Activated CD8-positive, alpha-beta memory T cell treated with anti-CD3 and anti-CD28 coated beads, Interleukin-2, amount 10 ng/mL, durations not matched to agents 7 days and 5 days (primary cell): ENCODE results near the gene NECTIN4. TPM values are rescaled to one million over a fixed set of nuclear protein-coding genes. Genes with fewer than 3 reads are reported as not detected.

ENCODE experiments used
- ATAC-seq: fragments of 150-1000 bp; cut with Tn5 transposase; one replicate; pipeline ENCODE4 v1.10.0; 2021; ENCODE audit warnings: moderate library complexity
- CTCF ChIA-PET: fragments of 350-600 bp; sonication (Branson Sonifier 250); formaldehyde crosslinking; loops from one replicate; lab custom pipeline; 2021; ENCODE audit warnings: antibody characterized with exemption; lab: Charles Lee
- DNase-seq: peaks from one replicate; pipeline ENCODE4 v3.0.0-alpha.2; 2020
- H3K27ac Mint-ChIP-seq: one replicate; pipeline ENCODE4 v1.8.0; 2021; ENCODE audit warnings: mild to moderate bottlenecking, mixed read lengths
- H3K27me3 Mint-ChIP-seq: one replicate; pipeline ENCODE4 v1.8.0; 2021; ENCODE audit warnings: mixed read lengths
- H3K36me3 Mint-ChIP-seq: one replicate; pipeline ENCODE4 v1.8.0; 2021; ENCODE audit warnings: mild to moderate bottlenecking, mixed read lengths
- H3K4me1 Mint-ChIP-seq: one replicate; pipeline ENCODE4 v1.8.0; 2021; ENCODE audit warnings: mixed read lengths
- H3K4me3 Mint-ChIP-seq: one replicate; pipeline ENCODE4 v1.8.0; 2021; ENCODE audit warnings: mild to moderate bottlenecking, moderate library complexity, mixed read lengths
- H3K9me3 Mint-ChIP-seq: one replicate; pipeline ENCODE4 v1.8.0; 2022; ENCODE audit warnings: low read depth, mixed read lengths
- total RNA-seq, 2 experiments: library from RNA; stranded (reverse); gene quantifications; one replicate each; pipeline ENCODE4 v1.2.3, GENCODE V29; 2021

NECTIN4 gene
- total RNA-seq, 2 experiments from 2014 or later, result 0.12 TPM

GRCh38 chr1:161061419-161061818 lies 27.9 kb downstream of the NECTIN4 start:
- Mint-ChIP-seq H3K36me3 (peaks cover 53% of the 10 kb centered on the region), H3K4me1 (peaks cover 53% of the 10 kb centered on the region), H3K27me3 (no peaks in the 10 kb centered on the region), H3K27ac (peak overlapping the region; percentile 36), H3K4me3 (no peak overlapping the region), H3K9me3 (no peaks in the 10 kb centered on the region)
- no peak for ATAC-seq
- DNase-seq, result no peak
- CTCF ChIA-PET, result interaction anchor here (0.9 to 2.0 kb wide), 4 partner anchors 15 to 40 kb away, joined by 3 to 8 read pairs (median 3); partner anchors contain the start of genes F11R and USF1

GRCh38 chr1:161059293-161059692 lies 30.1 kb downstream of the NECTIN4 start:
- CTCF ChIA-PET, result interaction anchor here (1.1 to 1.7 kb wide), 3 partner anchors 9 to 72 kb away, joined by 4 to 6 read pairs (median 4); no protein-coding TSS in a partner anchor
- H3K4me1 Mint-ChIP-seq, result peaks cover 42% of the 10 kb centered on the region
- H3K27ac Mint-ChIP-seq, result peak overlapping the region; percentile 36

GRCh38 chr1:161054805-161055204 lies 34.6 kb downstream of the NECTIN4 start:
- CTCF ChIA-PET, result interaction anchor here (1.1 to 1.7 kb wide), 2 partner anchors 9 to 17 kb away, joined by 3 to 6 read pairs; partner anchors contain the start of gene USF1
- ATAC-seq, result no peak
- Mint-ChIP-seq H3K9me3 (no peaks in the 10 kb centered on the region), H3K36me3 (peaks cover 72% of the 10 kb centered on the region), H3K4me1 (peaks cover 35% of the 10 kb centered on the region), H3K27ac (no peak overlapping the region), H3K27me3 (no peaks in the 10 kb centered on the region), H3K4me3 (no peak overlapping the region)
- DNase-seq, result no peak

More at GRCh38 chr1:161059293-161059692, 30.1 kb downstream of the NECTIN4 start:
- ATAC-seq (no peak), DNase-seq (no peak)
- Mint-ChIP-seq H3K9me3 (no peaks in the 10 kb centered on the region), H3K27me3 (no peaks in the 10 kb centered on the region), H3K36me3 (peaks cover 60% of the 10 kb centered on the region), H3K4me3 (no peak overlapping the region)

DNA sequence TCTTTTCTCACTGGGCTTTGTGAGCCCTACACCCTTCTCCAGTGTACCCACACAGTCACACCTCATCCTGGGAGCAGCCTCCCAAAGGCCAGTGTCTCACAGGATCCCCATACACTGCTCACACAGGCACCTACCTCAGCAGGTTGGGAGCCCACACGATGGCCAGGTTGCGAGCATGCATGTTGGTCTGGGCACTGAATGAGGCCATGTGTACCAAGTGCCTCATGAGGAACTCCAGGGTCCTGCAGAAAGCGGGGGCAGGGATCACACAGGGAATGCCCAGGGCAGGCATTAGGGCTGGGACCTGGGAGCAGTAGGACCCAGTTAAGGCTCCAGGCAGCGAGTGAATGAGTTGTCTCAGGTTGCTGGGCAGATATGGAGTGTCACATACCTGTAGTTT lies 35.1 kb downstream of the NECTIN4 start:
- ATAC-seq (no peak), DNase-seq (no peak)
- Mint-ChIP-seq H3K4me3 (no peak overlapping the region), H3K36me3 (peaks cover 72% of the 10 kb centered on the region), H3K9me3 (no peaks in the 10 kb centered on the region), H3K27ac (no peak overlapping the region), H3K27me3 (no peaks in the 10 kb centered on the region), H3K4me1 (peaks cover 30% of the 10 kb centered on the region)
- CTCF ChIA-PET, result interaction anchor here (1.7 kb wide), 1 partner anchor 17 kb away, joined by 6 read pairs; no protein-coding TSS in a partner anchor

DNA sequence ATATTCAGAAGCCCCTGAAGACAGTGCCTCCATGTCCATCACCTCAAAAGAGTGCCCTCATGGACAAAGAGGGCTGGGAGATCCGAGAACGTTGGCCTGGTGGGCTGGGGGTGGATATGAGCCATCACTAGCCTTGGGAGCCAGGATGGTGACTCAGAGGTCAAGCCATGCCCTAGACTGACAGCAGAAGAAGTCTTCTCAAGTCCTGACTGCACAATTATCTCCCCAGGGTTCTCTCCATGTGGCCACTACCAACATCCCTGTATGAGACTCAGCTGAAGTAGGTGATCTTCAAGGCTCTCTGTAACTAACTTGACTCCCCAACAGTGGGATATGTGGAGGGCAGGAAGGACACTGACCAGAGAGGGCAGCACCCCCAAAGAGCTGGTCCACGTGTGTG lies 36.5 kb downstream of the NECTIN4 start:
- Mint-ChIP-seq H3K4me1 (peaks cover 36% of the 10 kb centered on the region), H3K27me3 (no peaks in the 10 kb centered on the region), H3K4me3 (no peak overlapping the region), H3K27ac (no peak overlapping the region), H3K36me3 (peaks cover 81% of the 10 kb centered on the region), H3K9me3 (no peaks in the 10 kb centered on the region)
- DNase-seq, result no peak
- CTCF ChIA-PET, result no interaction called here
- ATAC-seq, result no peak

- peaks cover 46% of the 10 kb centered on the region for H3K4me1 Mint-ChIP-seq
Measured at GRCh38 chr1:161051219-161051618, 38.1 kb downstream of the NECTIN4 start.

DNA sequence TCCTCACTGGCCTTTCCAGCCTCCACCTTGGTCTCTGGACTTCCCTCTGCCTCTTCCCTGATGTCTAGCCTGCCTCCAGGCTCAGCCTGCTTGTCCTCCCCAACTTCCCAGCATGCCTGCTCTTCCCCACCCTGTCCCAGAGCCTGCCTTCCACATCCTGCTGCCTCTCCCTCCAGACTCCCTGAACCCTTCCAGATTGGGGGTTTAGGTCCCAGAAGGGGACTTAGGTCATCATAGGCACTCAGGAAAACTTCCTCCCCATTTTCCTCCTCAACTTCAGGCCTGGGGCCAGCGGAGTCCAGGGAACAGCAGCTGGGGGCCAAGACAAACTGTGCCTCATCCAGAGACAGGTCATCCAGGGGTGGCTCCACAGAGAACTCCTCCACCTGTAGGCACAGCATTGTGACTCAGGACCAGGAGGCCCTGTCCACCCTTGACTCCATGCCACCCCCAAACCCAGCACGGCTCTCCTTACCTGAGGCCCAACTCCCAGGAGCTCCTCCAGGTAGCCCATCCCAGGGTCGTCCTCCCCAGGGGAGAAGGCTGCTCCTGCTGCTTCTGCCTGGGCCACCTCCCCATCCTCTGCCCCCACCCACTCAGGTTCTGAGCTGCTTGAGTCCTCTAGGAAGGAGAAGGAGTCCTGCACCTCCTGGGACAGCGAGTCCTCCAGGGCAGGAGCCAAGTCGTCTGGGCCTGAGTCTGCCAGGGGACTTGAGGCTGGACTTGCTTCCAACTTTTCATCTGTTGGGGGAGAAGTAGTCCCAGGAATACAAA lies 40.2 kb downstream of the NECTIN4 start:
- H3K27me3 Mint-ChIP-seq, result no peaks in the 10 kb centered on the region
- ATAC-seq (no peak), DNase-seq (no peak)
- peak overlapping the region; percentile 71 for H3K27ac Mint-ChIP-seq
- no peak overlapping the region for H3K4me3 Mint-ChIP-seq
- CTCF ChIA-PET, result interaction anchor here (0.9 to 3.7 kb wide), 2 partner anchors 10 to 92 kb away, joined by 4 to 13 read pairs; partner anchors contain the start of gene TSTD1
- no peaks in the 10 kb centered on the region for H3K9me3 Mint-ChIP-seq
- peaks cover 66% of the 10 kb centered on the region for H3K36me3 Mint-ChIP-seq
- peaks cover 51% of the 10 kb centered on the region for H3K4me1 Mint-ChIP-seq

More at GRCh38 chr1:161051219-161051618, 38.1 kb downstream of the NECTIN4 start:
- H3K9me3 Mint-ChIP-seq, result no peaks in the 10 kb centered on the region
- no peaks in the 10 kb centered on the region for H3K27me3 Mint-ChIP-seq
- CTCF ChIA-PET, result interaction anchor here (0.6 to 1.0 kb wide), 2 partner anchors 13 to 48 kb away, joined by 3 read pairs; no protein-coding TSS in a partner anchor
- ATAC-seq (no peak), DNase-seq (no peak)
- no peak overlapping the region for H3K27ac Mint-ChIP-seq
- peaks cover 80% of the 10 kb centered on the region for H3K36me3 Mint-ChIP-seq
- H3K4me3 Mint-ChIP-seq, result no peak overlapping the region

GRCh38 chr1:161047436-161048420 lies 41.6 kb downstream of the NECTIN4 start:
- DNase-seq (no peak), ATAC-seq (no peak)
- H3K4me3 Mint-ChIP-seq, result no peak overlapping the region
- H3K27ac Mint-ChIP-seq, result peak overlapping the region; percentile 99
- H3K27me3 Mint-ChIP-seq, result no peaks in the 10 kb centered on the region
- H3K9me3 Mint-ChIP-seq, result no peaks in the 10 kb centered on the region
- H3K4me1 Mint-ChIP-seq, result peaks cover 52% of the 10 kb centered on the region
- peaks cover 57% of the 10 kb centered on the region for H3K36me3 Mint-ChIP-seq
- CTCF ChIA-PET, result interaction anchor here (1.0 to 5.2 kb wide), 8 partner anchors 9 to 178 kb away, joined by 3 to 58 read pairs (median 4); partner anchors contain the start of genes ARHGAP30, KLHDC9, TOMM40L and TSTD1

- ATAC-seq (no peak), DNase-seq (no peak)
- Mint-ChIP-seq H3K36me3 (peaks cover 53% of the 10 kb centered on the region), H3K9me3 (no peaks in the 10 kb centered on the region), H3K27me3 (no peaks in the 10 kb centered on the region), H3K4me1 (peaks cover 49% of the 10 kb centered on the region), H3K4me3 (peak overlapping the region; percentile 80), H3K27ac (peak overlapping the region; percentile 99)
- CTCF ChIA-PET, result interaction anchor here (0.7 to 5.2 kb wide), 14 partner anchors 8 to 179 kb away, joined by 3 to 58 read pairs (median 4); partner anchors contain the start of genes ARHGAP30, F11R, KLHDC9 and PPOX
Measured at GRCh38 chr1:161046605-161047228, 42.6 kb downstream of the NECTIN4 start.

DNA sequence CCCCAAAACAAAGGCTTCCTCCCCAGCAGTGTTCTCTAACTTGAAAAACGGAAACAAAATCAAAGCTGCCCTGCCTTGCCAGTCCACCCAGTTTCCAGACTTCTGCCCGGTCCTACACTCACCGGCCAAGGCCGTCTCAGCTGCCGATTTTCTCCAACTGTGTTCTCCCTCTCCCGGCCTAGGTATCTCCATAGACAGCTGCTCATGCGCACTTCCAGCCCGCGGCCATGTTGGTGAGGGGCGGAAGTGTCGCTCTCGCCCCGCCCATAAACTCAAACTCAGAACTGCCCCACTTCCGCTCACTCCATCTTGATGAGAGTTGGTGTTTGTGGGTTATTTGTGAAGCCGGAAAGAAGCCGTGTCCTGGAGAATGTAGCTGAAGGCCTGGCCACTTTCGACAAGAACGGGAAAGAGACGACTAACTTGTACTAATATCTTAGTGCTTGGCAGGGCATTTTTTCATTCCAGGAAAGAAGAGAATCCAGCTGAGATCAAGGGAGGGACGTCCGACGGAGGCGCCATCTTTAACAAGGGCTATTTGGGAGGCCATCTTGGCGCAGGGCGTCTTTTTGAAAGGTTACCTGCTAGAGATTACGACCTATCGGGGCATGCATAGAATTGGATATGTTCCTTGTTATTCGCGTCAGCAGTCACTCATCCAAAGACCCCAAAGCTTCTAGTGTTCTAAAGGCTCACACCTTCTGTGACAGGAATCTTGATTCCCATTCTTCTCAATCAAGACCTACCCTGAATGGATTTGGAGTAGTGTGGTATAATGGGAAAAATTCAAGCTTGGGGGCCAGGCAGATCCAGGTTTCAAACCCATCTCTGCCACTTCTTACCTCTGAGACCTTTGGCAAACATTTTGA lies 43.4 kb downstream of the NECTIN4 start, which contains the start of gene USF1:
Gene USF1 (minus strand): TSS at position 242 of the 869 bp plus-strand sequence. CDS start 2,702 bp downstream, outside the sequence.
- Mint-ChIP-seq H3K27ac (peak within 1 kb of the TSS; percentile 99), H3K36me3 (peaks cover 52% of the 10 kb centered on the region), H3K27me3 (no peaks in the 10 kb centered on the region), H3K4me3 (peak within 1 kb of the TSS; percentile 80), H3K9me3 (no peaks in the 10 kb centered on the region), H3K4me1 (peaks cover 54% of the 10 kb centered on the region)
- DNase-seq (peak; percentile 96), ATAC-seq (peak; percentile 78)
- CTCF ChIA-PET, result interaction anchor here (0.7 to 5.2 kb wide), 18 partner anchors 7 to 180 kb away, joined by 3 to 58 read pairs (median 4); partner anchors contain the start of genes ARHGAP30, F11R, KLHDC9 and NIT1

- H3K36me3 Mint-ChIP-seq, result peaks cover 55% of the 10 kb centered on the region
- peaks cover 54% of the 10 kb centered on the region for H3K4me1 Mint-ChIP-seq
- no peaks in the 10 kb centered on the region for H3K27me3 Mint-ChIP-seq
Measured at GRCh38 chr1:161044908-161045735, 44.2 kb downstream of the NECTIN4 start.

More at GRCh38 chr1:161044908-161045735, 44.2 kb downstream of the NECTIN4 start:
- Mint-ChIP-seq H3K4me3 (peak overlapping the region; percentile 80), H3K9me3 (no peaks in the 10 kb centered on the region), H3K27ac (peak overlapping the region; percentile 99)
- CTCF ChIA-PET, result interaction anchor here (0.9 to 5.2 kb wide), 10 partner anchors 10 to 367 kb away, joined by 3 to 58 read pairs (median 7); partner anchors contain the start of genes ARHGAP30, F11R, KLHDC9 and NIT1
- peak; percentile 89 for DNase-seq
- peak; percentile 63 for ATAC-seq
